Activated T-helper 17 cell treated with anti-CD3 and anti-CD28 coated beads, Interleukin-2, amount 50 U/mL, for 72 hours (primary cell): ENCODE data around the gene PHC1. TPM values are rescaled to one million over a fixed set of nuclear protein-coding genes. Genes with fewer than 3 reads are reported as not detected.

Experiments
- ATAC-seq: fragments of 150-1000 bp; cut with Tn5 transposase; replicated peaks from 2 replicates; pipeline ENCODE4 v1.10.0; 2021; ENCODE audit warnings: mild to moderate bottlenecking, moderate library complexity
- H3K27ac Mint-ChIP-seq: one replicate; pipeline ENCODE4 v1.8.0; 2022; ENCODE audit warnings: mixed read lengths
- H3K27me3 Mint-ChIP-seq: one replicate; pipeline ENCODE4 v1.8.0; 2022; ENCODE audit warnings: mixed read lengths
- H3K36me3 Mint-ChIP-seq: one replicate; pipeline ENCODE4 v1.8.0; 2022; ENCODE audit warnings: low read depth, mild to moderate bottlenecking, mixed read lengths
- H3K4me1 Mint-ChIP-seq: one replicate; pipeline ENCODE4 v1.8.0; 2022; ENCODE audit warnings: mixed read lengths
- H3K4me3 Mint-ChIP-seq: one replicate; pipeline ENCODE4 v1.8.0; 2022; ENCODE audit warnings: mild to moderate bottlenecking, mixed read lengths
- H3K9me3 Mint-ChIP-seq: one replicate; pipeline ENCODE4 v1.8.0; 2022; ENCODE audit warnings: mixed read lengths
- total RNA-seq, 2 donors: library from RNA; stranded (reverse); gene quantifications; one replicate each; pipeline ENCODE4 v1.2.3, GENCODE V29; 2022

Gene PHC1
- total RNA-seq, 2 donors from 2014 or later, result 13.0 to 17.0 TPM

DNA sequence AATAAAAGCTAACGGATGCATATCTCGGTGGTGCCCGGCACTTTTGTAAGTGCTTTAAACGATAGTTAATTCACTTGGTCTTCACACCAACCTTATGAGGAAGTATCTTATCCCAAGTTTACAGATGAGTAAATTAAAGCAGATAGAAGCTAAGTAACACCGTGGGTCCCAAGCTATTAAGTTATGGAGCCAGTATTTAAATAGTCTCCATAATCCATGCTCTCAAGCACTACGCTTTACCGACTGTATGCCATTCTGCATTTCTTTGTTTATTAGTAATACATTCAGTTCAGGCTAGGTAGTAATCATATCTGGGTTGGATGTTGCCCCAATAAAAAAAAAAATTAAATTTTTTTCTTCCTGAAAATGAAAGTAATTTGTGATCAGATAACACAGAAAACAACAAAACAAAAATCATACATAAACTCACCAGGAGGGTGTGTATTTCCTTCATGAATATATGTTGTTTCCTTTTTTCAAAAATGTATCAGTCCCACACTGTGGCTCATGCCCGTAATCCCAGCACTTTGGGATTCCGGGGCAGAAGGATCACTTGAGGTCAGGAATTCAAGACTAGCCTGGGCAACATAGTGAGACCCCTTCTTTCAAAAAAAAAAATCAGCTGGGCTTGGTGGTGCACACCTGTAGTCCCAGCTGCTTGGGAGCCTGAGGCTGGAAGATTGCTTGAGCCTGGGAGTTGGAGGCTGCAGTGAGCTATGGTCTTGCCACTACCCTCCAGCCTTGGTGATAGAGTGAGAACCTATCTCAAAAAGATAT is 36.6 kb downstream of the PHC1 start:
- peaks cover 6% of the 10 kb centered on the region for H3K9me3 Mint-ChIP-seq
- H3K36me3 Mint-ChIP-seq, result peaks cover 27% of the 10 kb centered on the region
- no peaks in the 10 kb centered on the region for H3K27me3 Mint-ChIP-seq
- H3K27ac Mint-ChIP-seq, result peak overlapping the region; percentile 98
- H3K4me3 Mint-ChIP-seq, result peak overlapping the region; percentile 96
- ATAC-seq, result no peak
- peaks cover 52% of the 10 kb centered on the region for H3K4me1 Mint-ChIP-seq

- peak overlapping the region; percentile 96 for H3K4me3 Mint-ChIP-seq
- peaks cover 45% of the 10 kb centered on the region for H3K4me1 Mint-ChIP-seq
- peaks cover 6% of the 10 kb centered on the region for H3K9me3 Mint-ChIP-seq
- no peak for ATAC-seq
- peaks cover 19% of the 10 kb centered on the region for H3K36me3 Mint-ChIP-seq
- H3K27ac Mint-ChIP-seq, result peak overlapping the region; percentile 48
- H3K27me3 Mint-ChIP-seq, result no peaks in the 10 kb centered on the region
Observed at GRCh38 chr12:8951744-8952143, 37.4 kb downstream of the PHC1 start.

DNA sequence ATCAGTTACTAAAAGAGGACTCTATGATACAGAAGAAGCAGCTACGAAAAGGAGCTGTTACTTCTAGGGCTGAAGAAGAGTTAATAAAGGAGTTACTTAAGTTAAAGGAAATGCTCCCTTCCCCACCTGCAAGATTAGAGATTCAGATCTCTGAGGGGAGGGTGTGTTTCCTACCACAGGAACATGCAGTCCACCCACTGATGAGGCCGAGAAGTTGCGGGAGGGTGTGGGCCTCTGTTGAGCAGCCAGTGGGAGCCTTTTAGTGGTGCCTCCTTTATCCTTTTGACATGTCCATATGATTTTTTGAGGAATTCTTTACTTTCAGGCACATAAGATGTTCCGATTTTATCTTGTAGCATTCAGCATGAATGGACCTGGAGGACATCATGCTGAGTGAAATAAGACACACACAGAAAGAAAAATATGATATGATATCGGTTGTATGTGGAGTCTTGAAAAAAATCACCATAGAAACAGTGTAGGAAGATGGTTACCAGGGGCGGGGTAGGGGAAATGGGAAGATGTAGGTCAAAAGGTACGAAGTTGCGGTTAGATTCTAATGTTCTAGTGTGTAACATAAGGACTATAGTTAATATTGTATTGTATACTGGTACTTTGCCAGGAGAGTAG is 39.6 kb downstream of the PHC1 start:
- H3K9me3 Mint-ChIP-seq, result peaks cover 6% of the 10 kb centered on the region
- peak; percentile 1 for ATAC-seq
- H3K4me3 Mint-ChIP-seq, result peak overlapping the region; percentile 96
- H3K27ac Mint-ChIP-seq, result peak overlapping the region; percentile 71
- H3K27me3 Mint-ChIP-seq, result no peaks in the 10 kb centered on the region
- H3K36me3 Mint-ChIP-seq, result peaks cover 6% of the 10 kb centered on the region
- peaks cover 32% of the 10 kb centered on the region for H3K4me1 Mint-ChIP-seq

DNA sequence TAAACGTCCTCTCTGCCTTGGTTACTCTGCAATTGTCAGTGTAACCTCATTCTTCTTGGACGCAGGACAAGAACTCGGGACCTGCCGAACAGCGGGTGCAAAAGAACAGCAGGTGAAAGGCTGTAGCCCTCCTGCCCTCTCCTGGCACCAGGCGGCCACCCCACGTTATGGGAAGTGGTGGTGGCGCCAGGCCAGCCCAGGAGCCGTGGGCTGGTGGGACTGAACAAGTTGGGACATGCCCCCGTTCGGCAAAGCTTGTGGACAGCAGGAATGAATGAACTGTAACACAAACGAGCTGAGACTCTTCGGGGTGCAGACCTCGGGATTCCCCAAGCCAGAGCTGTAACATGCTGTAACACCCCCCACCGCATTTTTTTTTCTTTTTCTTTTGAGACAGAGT is 41.8 kb downstream of the PHC1 start:
- no peak for ATAC-seq
- no peaks in the 10 kb centered on the region for H3K27me3 Mint-ChIP-seq
- no peaks in the 10 kb centered on the region for H3K36me3 Mint-ChIP-seq
- H3K9me3 Mint-ChIP-seq, result peaks cover 6% of the 10 kb centered on the region
- no peak overlapping the region for H3K4me3 Mint-ChIP-seq
- no peak overlapping the region for H3K27ac Mint-ChIP-seq
- peaks cover 44% of the 10 kb centered on the region for H3K4me1 Mint-ChIP-seq

DNA sequence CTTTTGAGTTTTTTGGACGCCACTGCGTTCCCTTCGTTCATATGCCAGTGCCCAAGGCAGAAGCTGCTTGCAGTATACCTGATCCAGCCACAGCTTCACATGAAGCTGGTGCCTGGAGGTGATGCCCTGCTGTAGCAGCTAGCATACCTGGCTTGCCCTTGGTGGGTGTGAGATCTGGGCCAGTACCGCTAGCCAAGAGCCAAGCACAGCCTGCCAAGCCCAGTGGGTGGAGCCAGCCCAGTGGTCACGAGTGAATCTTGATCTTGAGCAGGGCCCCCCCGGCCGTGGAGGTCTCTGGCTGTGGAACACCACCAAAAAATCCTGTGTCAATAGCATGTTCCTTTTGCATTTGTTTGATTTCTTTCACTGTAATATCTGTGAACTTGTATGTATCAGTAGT is 42.5 kb downstream of the PHC1 start:
- Mint-ChIP-seq H3K4me3 (no peak overlapping the region), H3K9me3 (peaks cover 6% of the 10 kb centered on the region), H3K36me3 (no peaks in the 10 kb centered on the region), H3K27me3 (no peaks in the 10 kb centered on the region), H3K27ac (no peak overlapping the region), H3K4me1 (peaks cover 43% of the 10 kb centered on the region)
- ATAC-seq, result no peak

DNA sequence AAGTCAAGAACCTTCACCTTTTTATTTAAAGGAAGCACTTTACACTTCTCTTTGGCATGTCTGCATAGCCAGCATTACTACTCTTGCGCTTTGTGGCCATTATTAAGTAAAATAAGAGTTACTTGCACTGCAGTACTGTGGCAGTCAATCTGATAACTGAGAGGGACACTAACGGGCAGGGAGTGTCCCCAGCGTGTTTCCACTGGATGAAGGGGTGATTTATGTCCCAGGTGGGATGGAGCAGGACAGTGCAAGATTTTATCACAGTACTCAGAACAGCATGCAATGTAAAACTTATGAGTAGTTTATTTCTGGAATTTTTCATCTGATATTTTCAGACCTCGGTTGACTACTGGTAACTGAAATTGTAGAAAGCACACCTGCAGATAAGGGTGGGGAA is 43.3 kb downstream of the PHC1 start:
- Mint-ChIP-seq H3K27ac (no peak overlapping the region), H3K36me3 (no peaks in the 10 kb centered on the region), H3K27me3 (no peaks in the 10 kb centered on the region)

DNA sequence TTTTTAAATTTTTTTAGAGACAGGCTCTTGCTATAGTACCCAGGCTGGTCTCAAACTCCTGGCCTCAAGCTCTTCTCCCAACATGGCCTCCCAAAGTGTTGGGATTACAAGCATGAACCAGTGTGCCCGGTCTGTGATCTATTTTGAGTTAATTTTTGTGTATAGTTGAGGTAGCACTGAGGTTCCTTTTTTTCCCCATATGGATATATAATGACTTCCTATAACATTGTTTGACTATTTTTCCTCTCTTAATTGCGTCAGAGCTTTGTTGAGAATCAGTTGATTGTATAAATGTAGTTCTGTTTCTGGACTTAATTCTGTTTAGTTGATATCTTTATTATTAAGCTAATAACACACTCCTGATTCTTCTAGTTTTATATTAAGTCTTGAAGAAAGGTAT is 43.8 kb downstream of the PHC1 start:
- Mint-ChIP-seq H3K9me3 (peaks cover 2% of the 10 kb centered on the region), H3K4me1 (peaks cover 37% of the 10 kb centered on the region), H3K36me3 (no peaks in the 10 kb centered on the region), H3K4me3 (no peak overlapping the region), H3K27ac (no peak overlapping the region), H3K27me3 (no peaks in the 10 kb centered on the region)
- no peak for ATAC-seq

More for the DNA sequence above, 43.3 kb downstream of the PHC1 start:
- peaks cover 42% of the 10 kb centered on the region for H3K4me1 Mint-ChIP-seq
- no peak for ATAC-seq
- H3K9me3 Mint-ChIP-seq, result peaks cover 6% of the 10 kb centered on the region
- H3K4me3 Mint-ChIP-seq, result no peak overlapping the region

DNA sequence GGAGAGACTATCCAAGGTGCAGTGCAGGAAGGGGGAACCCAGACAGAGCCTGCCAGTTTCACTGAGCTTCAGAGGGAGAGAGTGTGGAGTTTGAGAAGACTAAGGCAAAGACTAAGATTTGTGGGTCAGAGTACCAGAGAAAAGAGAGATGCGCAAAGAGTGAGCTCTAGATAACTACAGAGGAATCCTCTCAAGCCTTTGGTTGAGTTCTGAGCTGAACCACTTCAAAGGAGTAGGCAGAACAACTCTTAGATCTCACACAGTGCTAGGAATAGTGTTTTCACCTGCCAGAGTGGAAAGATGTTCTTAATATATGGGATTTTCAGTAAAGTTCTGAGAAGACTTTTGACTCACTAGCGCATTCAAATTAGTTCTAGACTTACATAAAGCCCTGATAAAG is 45.9 kb downstream of the PHC1 start:
- peak overlapping the region; percentile 40 for H3K4me3 Mint-ChIP-seq
- H3K36me3 Mint-ChIP-seq, result no peaks in the 10 kb centered on the region
- H3K27ac Mint-ChIP-seq, result peak overlapping the region; percentile 53
- H3K4me1 Mint-ChIP-seq, result peaks cover 25% of the 10 kb centered on the region
- peak; percentile 63 for ATAC-seq
- no peaks in the 10 kb centered on the region for H3K9me3 Mint-ChIP-seq
- H3K27me3 Mint-ChIP-seq, result no peaks in the 10 kb centered on the region

GRCh38 chr12:8968761-8969160 is 54.5 kb downstream of the PHC1 start:
- Mint-ChIP-seq H3K4me3 (no peak overlapping the region), H3K4me1 (no peaks in the 10 kb centered on the region), H3K27ac (no peak overlapping the region)

GRCh38 chr12:8969861-8970411 is 55.6 kb downstream of the PHC1 start:
- H3K4me3 Mint-ChIP-seq, result no peak overlapping the region
- H3K4me1 Mint-ChIP-seq, result no peaks in the 10 kb centered on the region
- no peaks in the 10 kb centered on the region for H3K36me3 Mint-ChIP-seq
- H3K9me3 Mint-ChIP-seq, result peaks cover 9% of the 10 kb centered on the region
- peak overlapping the region; percentile 37 for H3K27ac Mint-ChIP-seq
- no peak for ATAC-seq
- H3K27me3 Mint-ChIP-seq, result no peaks in the 10 kb centered on the region

More at GRCh38 chr12:8968761-8969160, 54.5 kb downstream of the PHC1 start:
- Mint-ChIP-seq H3K27me3 (no peaks in the 10 kb centered on the region), H3K36me3 (no peaks in the 10 kb centered on the region), H3K9me3 (peaks cover 9% of the 10 kb centered on the region)
- no peak for ATAC-seq

DNA sequence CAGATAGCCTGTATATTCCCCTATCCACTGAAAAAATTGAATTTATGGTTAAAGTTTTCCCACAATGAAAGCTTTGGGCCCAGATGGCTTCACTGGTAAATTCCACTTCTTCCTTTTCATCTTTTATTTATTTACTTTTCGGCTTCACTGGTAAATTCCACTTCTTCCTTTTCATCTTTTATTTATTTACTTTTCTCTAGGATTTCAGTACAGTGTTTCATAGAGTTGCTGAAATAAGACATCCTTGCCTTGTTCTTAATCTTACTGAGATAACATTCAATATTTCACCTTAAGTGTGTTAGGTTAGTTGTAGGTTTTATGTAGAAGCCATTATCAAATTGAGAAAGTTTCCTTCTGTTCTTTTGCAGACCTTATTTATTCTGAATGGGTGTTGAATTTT is 56.1 kb downstream of the PHC1 start:
- Mint-ChIP-seq H3K27me3 (no peaks in the 10 kb centered on the region), H3K4me1 (no peaks in the 10 kb centered on the region), H3K9me3 (peaks cover 11% of the 10 kb centered on the region), H3K36me3 (no peaks in the 10 kb centered on the region), H3K4me3 (no peak overlapping the region), H3K27ac (peak overlapping the region; percentile 37)
- ATAC-seq, result no peak

- Mint-ChIP-seq H3K9me3 (peaks cover 24% of the 10 kb centered on the region), H3K4me3 (no peak overlapping the region), H3K4me1 (peaks cover 9% of the 10 kb centered on the region), H3K27ac (no peak overlapping the region), H3K27me3 (no peaks in the 10 kb centered on the region), H3K36me3 (no peaks in the 10 kb centered on the region)
- no peak for ATAC-seq
Observed at GRCh38 chr12:8980137-8980536, 65.8 kb downstream of the PHC1 start.

DNA sequence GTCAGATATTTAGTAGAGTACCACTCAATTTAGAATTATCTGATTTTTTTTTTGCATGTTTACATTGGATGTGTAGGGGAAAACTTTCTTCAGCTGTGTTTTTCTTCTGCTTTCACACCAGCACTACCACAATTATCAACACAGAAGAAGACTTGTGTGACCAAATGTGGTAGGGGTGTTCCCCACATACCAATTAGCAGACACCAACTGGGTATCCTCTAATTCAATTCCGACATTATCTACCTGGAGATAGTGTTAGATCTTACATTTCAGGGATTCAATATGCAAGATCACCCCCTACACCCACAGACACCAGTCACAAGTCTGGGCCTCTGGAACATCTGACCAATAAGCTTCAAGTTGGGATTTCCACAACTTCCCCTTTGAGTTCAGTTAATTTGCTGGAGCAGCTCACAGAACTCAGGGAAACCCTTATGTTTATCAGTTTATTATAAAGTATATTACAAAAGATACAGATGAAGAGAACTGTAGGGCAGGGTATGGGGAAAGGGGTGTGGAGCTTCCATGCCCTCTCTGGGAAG is 71.0 kb downstream of the PHC1 start:
- ATAC-seq, result no peak
- H3K27me3 Mint-ChIP-seq, result no peaks in the 10 kb centered on the region
- H3K4me3 Mint-ChIP-seq, result no peak overlapping the region
- no peaks in the 10 kb centered on the region for H3K36me3 Mint-ChIP-seq
- H3K4me1 Mint-ChIP-seq, result peaks cover 18% of the 10 kb centered on the region
- H3K27ac Mint-ChIP-seq, result no peak overlapping the region
- peaks cover 4% of the 10 kb centered on the region for H3K9me3 Mint-ChIP-seq

DNA sequence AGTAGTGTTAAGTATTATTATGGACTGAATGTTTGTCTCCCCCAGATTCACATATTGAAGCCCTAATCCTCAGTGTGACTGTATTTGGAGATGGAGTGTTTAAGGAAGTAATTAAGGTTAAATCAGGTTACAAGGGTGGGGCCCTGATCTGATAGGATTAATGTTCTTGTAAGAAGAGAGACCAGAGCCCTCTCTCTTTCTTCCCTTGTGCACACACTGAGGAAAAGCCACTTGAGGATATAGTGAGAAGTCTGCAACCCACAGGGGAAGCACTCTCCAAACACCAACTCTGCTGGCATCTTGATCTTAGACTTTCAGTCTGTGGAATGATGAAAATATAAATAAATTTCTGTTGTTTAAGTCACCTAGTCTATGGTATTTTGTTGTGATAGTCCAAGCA is 72.9 kb downstream of the PHC1 start:
- no peaks in the 10 kb centered on the region for H3K27me3 Mint-ChIP-seq
- peaks cover 20% of the 10 kb centered on the region for H3K4me1 Mint-ChIP-seq
- peaks cover 4% of the 10 kb centered on the region for H3K9me3 Mint-ChIP-seq
- H3K4me3 Mint-ChIP-seq, result peak overlapping the region; percentile 37
- H3K36me3 Mint-ChIP-seq, result no peaks in the 10 kb centered on the region
- H3K27ac Mint-ChIP-seq, result no peak overlapping the region
- ATAC-seq, result no peak

DNA sequence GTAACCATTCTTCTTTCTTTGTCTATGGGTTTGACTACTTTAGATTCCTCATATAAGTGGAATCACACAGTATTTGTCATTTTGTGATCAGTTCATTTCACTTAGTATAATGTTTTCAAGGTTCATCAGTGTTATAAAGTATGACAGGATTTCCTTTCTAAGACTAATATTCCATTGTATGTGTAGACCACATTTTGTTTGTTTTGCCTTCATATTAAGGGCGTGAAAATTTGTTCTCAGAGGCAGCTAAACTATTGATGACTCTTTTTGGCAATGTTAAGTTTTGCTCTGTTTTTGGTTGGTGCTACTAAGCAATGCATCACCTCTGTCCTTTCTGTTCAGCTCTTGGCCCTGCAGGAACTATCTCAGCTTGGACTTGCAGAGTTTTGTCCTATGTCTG is 73.4 kb downstream of the PHC1 start:
- H3K27ac Mint-ChIP-seq, result no peak overlapping the region
- no peaks in the 10 kb centered on the region for H3K27me3 Mint-ChIP-seq
- peaks cover 24% of the 10 kb centered on the region for H3K4me1 Mint-ChIP-seq
- ATAC-seq, result peak; percentile 63
- no peaks in the 10 kb centered on the region for H3K36me3 Mint-ChIP-seq
- H3K9me3 Mint-ChIP-seq, result peaks cover 4% of the 10 kb centered on the region
- H3K4me3 Mint-ChIP-seq, result peak overlapping the region; percentile 37
